GM18858 (cell line): ENCODE data around the gene STK26.
"Not testable (repeated sequence)": the region's sequence is repeated elsewhere in the genome, so short reads cannot be mapped to it uniquely, and the experiment has no call there.

Source experiments
- ATAC-seq: cut with Tn5 transposase; IDR thresholded peaks from one replicate; pipeline ENCODE4 v1.9.1; 2021; ENCODE audit not compliant: unreplicated experiment

Gene STK26

DNA sequence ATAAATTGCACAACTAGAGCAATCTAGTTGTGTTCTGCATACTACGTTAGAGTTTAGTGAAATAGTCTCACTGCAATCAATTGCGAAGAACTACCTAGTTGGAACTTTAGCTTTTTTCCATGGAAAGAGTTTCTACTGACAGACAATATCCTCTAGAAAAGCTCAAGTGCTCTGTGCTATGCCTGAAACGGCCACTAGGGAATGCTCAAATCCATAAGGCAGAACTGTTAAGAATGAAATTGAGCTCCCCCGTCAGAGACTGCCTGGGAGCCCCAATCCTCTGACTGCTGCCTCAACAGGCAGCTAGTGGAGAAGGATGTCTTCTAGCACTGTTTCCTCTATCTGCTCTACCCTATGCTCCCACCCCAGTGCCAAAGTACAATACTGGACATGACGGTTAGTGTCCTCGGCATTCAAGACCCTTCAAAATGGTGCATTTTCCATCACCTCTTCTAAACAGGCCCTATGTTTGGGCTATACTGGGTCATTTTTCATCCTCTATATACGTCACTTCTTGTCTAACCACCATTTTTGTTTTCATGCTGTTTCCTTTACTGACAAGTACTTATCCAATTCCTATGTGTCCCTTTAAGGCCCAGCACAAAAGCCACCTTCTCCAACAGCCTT is 69.5 kb downstream of the STK26 start:
- ATAC-seq = peak; percentile 83

DNA sequence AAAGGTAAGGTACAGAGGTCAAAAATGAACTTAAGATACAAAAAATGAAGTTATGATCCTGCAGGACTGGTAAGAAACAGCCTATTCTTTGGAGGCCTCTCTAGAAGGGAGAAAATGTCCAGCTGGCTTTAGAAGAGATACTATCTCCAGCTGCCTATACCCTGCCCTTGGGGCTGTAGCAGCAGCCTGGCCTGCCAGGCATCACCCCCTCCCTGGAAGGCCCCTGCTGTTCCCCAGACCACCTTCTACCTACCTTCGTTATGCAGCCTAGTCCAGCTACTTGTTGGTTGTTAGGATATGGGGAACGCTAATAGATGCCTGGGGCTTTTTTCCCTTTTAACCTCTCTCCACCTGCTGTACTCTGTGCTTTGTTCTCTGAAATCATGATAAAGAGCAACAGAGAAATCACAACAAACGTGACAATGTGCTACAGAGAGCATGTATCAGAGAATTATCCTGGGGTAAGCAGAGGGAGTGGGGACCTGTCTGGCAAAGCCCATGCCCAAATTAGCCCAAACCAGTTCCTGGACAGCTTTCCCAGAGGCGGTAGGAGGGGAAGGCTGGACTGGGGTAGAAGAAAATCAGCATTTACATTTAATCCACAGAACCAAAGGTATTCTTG is 70.2 kb downstream of the STK26 start:
- no peak for ATAC-seq

DNA sequence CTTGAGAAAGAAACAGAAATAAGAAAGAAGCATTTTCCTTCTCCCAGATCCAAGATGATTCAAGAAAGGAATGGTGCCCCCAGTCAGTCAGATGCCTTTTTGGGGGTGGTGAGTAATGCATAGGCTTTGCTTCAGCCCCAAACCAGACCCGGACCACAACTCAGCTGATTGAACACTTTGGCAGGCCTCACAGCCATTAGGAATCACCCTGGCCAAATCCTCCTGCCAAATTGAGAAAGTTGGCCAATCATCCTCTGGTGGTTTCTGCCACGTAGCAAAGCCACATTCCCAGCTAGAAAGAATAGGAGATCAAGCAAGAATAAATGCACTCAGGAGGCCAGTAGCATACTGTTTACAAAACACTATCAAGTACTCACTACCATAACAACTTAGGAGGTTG is 71.1 kb downstream of the STK26 start:
- no peak for ATAC-seq

DNA sequence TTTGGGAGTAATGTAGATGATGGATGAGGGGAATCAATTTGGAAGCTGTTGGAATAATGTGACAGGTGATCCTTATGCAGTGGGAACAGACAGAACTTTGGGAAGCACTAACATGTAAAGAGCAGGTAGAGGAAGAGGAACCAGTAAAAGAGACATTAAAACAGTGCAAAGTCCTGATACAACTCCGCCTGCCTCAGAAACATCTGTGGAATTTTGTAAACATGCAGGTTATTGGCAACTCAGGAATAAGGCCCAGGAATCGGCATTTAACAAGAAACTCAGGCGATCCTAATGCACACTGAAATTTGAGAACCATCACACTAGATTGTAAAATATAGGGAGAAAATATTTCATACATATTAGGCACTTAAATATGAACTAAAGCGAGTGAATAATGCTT is 75.6 kb downstream of the STK26 start:
- ATAC-seq = not testable (repeated sequence)

DNA sequence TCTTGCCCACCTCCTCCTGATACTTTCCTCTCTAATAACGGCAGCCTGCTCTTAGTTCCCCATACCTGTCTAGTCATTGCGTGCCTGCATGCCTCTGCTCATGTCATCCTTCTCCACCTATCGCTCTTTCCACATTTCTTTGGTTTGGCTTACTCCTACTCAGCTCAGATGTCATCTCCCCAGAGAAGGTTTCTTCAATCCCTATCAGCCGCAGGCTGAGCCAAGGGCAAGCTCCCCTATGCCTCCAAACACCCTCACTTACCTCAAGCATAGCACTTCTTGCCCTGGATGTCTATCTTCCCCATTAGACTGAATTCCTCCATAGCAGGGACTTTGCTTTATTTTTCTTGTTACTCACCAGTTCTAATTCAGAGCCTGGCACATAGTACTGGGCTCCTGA is 78.1 kb downstream of the STK26 start:
- ATAC-seq = no peak

DNA sequence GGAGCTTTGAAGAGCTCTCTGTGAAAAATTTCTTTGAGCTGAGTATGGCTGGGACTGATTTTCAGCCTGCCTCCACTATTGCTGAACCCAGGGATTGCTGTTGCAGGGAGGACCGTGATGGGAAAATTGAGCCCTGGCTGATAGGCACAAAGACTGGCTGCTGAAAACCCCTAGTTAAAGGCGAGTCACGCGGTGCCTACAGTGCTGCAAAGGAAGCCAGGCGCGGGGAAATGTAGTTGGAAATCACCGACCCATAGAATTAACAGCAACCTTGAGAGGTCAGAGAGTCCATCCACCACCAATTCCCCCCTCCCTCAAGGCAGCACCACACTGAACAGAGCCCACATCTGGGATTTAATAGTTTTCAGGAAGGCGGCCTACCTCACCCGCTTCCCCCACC is 78.7 kb downstream of the STK26 start:
- ATAC-seq = no peak

DNA sequence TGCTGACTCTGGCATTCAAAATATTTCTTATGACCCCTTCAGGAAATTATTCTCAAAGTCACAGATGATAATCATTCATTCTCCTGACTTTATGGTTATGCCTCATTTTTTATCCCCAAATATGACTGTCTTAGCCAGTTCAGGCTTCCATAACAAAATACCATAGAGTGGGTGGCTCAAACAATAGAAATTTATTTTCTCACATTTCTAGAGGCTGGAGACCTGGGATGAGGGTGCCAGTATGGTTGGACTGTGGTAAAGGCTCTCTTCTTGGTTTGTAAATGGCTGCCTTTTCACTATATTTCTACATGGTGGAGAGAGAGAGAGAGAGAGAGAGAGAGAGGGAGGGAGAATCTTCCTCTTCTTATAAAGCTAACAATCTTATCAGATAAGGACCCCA is 84.2 kb downstream of the STK26 start:
- no peak for ATAC-seq

DNA sequence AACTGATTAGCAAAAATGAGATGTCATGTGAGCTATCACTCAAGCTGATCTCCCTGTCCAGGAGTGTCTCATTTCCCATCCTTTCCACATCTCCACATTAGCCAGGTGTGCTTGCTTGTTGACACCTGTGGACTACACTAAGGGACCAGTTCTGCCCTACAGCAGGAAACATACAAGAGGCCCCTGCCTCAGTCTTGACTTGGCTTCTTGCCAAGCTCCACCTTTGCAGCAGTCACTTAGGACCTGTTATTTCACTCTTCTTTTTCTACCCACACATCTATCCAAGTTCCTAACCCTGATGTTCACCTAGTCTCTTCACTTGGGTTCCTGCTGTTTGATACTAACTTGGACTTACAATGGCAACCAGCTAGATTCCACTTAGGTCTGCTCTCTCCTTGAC is 91.5 kb downstream of the STK26 start:
- no peak for ATAC-seq

DNA sequence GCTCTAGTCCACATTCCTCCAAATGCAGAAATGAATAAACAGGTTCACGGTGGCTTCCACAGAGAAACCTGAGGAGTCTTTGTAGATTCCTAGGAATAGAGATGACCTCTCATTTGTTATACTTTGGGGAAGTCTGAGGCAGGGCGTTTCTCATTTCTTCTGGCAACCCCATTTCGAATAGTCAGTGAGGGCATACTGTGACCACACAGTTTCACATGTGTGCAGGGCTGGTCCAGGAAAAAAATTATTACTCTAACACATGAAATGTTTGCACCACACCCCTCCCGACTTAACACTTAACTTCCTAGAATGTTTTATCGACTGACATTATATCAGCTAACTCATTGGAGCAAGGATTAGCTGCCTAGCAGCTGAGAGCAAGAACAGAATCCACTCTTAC is 92.7 kb downstream of the STK26 start:
- ATAC-seq = no peak

DNA sequence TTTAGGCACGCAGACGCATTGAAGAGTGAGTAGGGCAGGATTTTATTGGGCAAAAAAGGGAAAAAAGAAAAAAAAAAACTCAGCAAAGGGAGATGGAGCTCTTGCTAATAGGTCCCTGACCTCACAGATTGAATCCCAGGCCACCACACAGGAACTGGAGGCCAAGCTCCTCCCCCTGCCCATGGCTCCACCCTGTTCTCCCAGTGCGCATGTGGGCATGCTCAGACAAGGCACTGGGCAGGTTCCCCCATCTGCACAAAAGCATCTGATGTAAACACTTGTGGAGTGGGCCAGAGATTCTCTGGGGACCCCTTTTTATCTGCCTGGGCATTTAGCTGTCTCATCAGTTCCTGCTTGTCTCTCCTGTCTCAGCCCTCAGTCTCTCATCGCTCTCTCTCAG is 95.3 kb downstream of the STK26 start:
- no peak for ATAC-seq

DNA sequence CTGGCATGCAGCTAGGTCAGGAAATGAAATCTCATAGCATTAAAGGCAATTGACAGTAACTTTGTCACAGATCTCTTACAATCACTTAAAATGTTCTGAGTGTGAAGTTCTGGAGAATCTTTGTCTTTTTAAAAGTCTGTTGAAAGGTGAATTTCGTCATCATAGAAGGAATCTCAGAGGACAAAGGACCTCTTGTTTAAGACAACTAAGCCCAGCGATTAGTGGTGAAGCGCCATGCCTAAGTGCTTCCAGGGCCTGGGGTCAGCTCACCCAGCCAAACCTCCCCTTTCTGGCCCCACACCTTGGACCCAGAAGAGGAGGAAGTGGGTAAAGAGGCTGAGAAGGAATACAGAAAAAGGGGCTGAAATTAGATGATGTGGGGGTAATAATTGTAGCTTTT is 96.2 kb downstream of the STK26 start:
- no peak for ATAC-seq

DNA sequence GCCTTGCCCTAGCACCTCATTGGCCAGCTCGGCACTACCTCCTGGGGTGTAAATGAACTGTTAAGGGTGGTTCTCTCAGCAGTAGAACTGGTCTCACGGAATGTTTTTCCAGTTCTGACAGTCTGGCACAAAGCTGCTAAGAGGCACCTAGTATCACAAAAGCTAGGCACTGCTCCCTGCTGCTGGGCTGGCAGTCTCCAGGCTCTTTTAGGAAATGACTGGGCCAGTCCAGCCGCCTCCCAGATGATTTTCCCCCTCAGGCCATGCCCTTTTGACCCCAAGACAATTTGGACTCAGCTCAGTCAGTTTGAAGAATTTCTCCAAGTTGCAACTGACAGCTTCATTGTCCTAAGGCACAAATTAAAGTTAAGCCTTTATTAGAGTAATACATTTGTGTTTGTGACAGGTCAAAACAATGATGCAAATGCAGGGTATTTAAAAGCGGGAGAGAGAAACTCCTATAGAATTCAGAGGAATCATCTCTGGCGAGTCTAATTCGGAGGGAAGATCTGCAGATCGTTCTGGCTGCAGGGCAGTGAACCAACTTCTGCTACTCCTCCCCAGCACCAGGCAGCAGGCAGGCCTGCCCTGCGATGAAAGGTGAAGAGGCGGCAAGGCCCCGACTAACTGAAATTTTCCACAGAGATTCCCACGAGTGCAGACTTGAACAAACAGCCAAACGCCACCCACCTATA is 96.9 kb downstream of the STK26 start:
- no peak for ATAC-seq

DNA sequence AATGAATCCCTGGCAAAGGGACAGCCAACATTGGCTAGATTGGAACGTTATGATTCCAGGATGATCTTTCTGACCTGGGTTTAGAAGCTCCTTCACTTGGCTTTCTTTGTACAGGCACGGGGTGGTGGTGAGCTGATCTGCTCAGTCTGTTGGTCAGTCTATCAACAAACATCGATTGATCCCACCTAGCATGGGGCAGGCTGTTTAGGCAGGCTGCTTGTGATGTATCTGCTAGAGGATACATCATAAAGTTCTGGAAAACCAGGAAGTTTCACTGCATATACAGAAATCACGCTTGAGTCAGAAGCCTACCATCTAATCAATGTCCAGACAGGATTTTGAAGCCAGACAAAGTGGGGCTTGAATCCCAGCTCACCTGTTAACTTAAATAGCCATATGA is 97.8 kb downstream of the STK26 start:
- no peak for ATAC-seq
